Vagina (tissue), 2 donors: ENCODE data around the gene ANKS1B.

Source experiments
- POLR2AphosphoS5 ChIP-seq, 2 donors: sonication (generic); formaldehyde crosslinking; IDR thresholded peaks; one replicate each; pipeline ENCODE4 v1.9.0; 2017; ENCODE audit warnings: antibody characterized with exemption in 2 of 2, mild to moderate bottlenecking in 2 of 2, low read depth in 1 of 2; ENCODE audit not compliant: insufficient read depth in 1 of 2
- TF ChIP-seq, protein P1 (sequence below), 3 experiments: fragments of 450-650 bp in 2 of 3; fragments of 200-600 bp in 1 of 3; sonication (generic) in 1 of 3; IDR thresholded peaks; one replicate each; pipeline ENCODE4 v1.5.1; 2017 to 2019; ENCODE audit warnings: antibody characterized with exemption in 3 of 3, mild to moderate bottlenecking in 2 of 3, moderate library complexity in 2 of 3

DNA sequence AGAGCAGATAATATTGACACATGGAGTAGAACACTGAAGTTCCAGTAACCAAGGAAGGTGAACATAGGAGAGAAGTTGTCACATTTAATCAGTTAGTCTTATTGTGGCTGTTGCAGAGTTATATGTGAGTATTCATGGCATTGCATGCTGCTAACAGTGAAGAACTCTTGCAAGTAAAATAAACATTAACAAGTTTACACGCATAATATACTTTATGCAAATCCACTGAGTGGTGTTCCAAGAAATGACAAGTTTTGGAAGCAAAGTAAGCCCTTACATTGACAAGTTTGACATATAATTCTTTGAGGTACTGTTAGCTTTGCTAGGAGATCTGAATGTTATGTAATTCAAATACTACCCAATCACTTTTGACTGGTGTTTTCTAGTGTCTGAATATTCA is 125.6 kb downstream of the ANKS1B start:
- TF ChIP-seq, protein P1, sequence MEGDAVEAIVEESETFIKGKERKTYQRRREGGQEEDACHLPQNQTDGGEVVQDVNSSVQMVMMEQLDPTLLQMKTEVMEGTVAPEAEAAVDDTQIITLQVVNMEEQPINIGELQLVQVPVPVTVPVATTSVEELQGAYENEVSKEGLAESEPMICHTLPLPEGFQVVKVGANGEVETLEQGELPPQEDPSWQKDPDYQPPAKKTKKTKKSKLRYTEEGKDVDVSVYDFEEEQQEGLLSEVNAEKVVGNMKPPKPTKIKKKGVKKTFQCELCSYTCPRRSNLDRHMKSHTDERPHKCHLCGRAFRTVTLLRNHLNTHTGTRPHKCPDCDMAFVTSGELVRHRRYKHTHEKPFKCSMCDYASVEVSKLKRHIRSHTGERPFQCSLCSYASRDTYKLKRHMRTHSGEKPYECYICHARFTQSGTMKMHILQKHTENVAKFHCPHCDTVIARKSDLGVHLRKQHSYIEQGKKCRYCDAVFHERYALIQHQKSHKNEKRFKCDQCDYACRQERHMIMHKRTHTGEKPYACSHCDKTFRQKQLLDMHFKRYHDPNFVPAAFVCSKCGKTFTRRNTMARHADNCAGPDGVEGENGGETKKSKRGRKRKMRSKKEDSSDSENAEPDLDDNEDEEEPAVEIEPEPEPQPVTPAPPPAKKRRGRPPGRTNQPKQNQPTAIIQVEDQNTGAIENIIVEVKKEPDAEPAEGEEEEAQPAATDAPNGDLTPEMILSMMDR (IDR thresholded peaks at IDR 0.05) = no peak
- no peak for TF ChIP-seq POLR2AphosphoS5 (IDR thresholded peaks at IDR 0.05; ENCODE audit: insufficient read depth in 1 of 2, low read depth in 1 of 2)
